GM19025 (cell line): Measurements from ENCODE around the gene NPC1L1.

Experiments
- ATAC-seq: cut with Tn5 transposase; IDR thresholded peaks from one replicate; pipeline ENCODE4 v1.9.1; 2021; ENCODE audit warnings: mild to moderate bottlenecking, low read depth, moderate library complexity; ENCODE audit not compliant: unreplicated experiment

The NPC1L1 gene

DNA sequence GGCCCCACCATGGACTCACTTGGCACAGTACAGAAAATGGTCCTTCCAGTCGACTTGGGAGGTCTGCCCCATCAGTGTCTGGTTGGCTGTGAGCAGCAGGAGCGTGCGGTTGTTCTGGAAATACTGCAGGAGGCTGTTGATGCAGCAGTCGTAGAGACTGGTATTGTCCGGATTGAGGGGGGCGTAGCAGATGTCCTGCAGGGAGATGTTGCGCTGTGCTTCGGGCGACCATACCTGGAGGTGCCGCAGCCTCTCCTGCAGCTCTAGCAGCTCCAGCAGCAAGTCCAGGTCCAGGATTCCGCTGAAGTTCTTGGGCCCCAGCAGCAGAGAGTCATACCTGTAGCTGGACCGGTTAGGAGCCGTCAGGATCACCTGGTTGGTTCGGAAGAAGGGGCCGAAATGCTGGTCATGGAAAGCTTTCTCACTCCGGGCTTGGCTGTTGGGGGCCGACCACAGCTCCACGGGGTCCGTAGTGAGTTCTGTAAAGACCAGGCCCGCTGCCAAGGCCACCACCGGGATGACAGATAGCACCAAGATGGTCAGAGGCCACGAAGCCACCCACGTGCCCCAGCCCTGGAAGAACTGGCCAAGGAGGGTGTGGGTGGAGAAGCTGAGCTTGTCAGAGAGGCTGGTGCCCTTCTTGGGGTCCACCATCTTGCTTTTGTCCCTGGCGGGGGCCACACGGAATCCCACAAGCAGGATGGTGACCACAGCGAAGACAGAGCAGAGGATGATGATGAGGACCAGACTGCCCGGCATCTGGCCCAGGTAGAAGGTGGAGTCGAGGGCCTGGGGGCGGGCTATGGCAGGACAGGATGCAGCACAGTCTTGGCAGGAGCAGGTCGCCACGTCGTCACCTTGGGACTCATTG lies 2.1 kb downstream of the NPC1L1 start:
- no peak for ATAC-seq

DNA sequence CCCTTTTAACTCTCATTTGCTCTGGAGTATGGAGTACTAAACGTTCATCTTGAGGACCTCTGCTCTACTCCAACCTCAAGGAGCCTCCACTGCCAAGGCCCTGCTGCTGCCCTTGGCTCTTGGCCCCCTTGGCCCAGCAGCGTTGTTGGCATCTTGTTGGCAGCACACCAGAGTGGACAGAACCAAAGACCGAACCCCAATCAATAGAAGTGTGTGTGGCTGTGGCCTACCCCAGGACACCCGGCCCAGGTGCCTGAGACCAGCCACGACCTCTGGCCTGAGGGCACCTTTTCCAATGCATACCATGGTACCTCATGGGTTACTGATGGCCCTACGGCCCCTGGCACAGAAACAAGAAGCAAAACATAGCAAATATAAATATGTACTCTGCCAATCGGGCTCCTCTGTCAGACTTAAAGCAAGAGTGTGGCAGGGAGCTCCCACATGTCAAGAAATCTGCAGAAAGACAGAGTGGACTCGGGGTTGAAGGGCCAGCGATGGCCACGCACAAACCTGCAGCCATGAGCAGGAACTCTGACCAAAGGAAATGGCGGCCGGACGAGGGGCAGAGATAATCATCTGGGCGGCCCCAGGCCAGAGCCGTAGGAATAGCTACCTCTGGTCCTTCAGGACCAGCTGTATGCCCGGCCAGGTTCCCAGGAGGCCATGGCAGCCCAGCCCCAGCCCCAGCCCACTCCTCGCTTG lies 2.9 kb downstream of the NPC1L1 start:
- ATAC-seq: no peak

GRCh38 chr7:44537442-44537841 lies 3.7 kb downstream of the NPC1L1 start:
- no peak for ATAC-seq

GRCh38 chr7:44536090-44536489 lies 5.0 kb downstream of the NPC1L1 start:
- no peak for ATAC-seq

DNA sequence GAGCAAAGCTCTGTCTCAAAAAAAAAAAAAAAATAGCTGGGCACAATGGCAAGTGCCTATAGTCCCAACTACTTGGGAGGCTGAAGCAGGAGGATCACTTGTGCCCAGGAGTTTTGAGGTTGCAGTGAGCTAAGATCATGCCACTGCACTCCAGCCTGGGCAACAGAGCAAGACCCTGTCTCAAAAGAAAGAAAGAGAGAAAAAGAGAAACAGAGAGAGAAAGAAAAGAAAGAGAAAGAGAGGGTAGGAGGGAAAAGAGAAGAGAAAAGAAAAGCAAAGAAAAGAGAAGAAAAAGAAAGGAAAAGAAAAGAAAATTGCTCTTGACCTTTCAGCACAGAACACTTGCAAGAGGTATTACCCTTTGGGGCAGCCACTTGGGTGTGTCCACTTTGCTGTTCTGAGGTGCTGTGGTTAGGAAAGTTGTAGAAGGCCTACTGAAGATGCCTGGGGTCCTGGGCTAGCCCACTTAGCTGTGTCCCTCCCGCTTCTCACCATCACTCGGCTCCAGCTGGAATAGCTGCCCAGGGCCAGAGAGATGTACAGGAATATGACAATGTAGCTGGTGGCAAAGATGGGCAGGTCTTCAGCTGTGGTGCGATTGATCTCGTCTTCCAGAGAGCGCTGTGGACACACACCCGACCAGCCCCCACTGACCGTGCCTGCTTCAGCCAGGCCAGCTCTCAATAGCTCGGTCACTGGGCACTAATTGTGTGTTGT lies 5.6 kb downstream of the NPC1L1 start:
- ATAC-seq: no peak

DNA sequence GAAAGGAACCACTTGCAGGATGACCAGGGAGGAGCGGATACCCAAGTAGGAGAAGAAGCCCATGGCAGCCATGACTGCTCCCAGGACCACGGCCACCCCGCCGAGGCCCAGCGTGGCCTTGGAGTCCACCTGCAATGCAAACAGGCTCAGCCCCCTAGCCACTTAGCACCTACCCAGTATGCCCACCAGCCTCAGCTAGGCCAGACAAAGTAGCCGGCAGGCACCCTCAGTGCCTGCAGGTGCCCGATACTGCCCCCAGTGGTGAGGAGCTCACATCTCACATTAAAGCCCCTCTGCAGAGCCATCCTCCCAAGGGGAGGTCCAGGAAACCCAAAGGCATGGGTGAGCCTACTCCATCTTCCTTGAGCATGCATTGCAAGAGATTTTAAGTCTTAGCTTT lies 6.6 kb downstream of the NPC1L1 start:
- no peak for ATAC-seq

GRCh38 chr7:44534087-44534486 lies 7.0 kb downstream of the NPC1L1 start:
- ATAC-seq: no peak

GRCh38 chr7:44533301-44534055 lies 7.7 kb downstream of the NPC1L1 start:
- ATAC-seq: no peak

DNA sequence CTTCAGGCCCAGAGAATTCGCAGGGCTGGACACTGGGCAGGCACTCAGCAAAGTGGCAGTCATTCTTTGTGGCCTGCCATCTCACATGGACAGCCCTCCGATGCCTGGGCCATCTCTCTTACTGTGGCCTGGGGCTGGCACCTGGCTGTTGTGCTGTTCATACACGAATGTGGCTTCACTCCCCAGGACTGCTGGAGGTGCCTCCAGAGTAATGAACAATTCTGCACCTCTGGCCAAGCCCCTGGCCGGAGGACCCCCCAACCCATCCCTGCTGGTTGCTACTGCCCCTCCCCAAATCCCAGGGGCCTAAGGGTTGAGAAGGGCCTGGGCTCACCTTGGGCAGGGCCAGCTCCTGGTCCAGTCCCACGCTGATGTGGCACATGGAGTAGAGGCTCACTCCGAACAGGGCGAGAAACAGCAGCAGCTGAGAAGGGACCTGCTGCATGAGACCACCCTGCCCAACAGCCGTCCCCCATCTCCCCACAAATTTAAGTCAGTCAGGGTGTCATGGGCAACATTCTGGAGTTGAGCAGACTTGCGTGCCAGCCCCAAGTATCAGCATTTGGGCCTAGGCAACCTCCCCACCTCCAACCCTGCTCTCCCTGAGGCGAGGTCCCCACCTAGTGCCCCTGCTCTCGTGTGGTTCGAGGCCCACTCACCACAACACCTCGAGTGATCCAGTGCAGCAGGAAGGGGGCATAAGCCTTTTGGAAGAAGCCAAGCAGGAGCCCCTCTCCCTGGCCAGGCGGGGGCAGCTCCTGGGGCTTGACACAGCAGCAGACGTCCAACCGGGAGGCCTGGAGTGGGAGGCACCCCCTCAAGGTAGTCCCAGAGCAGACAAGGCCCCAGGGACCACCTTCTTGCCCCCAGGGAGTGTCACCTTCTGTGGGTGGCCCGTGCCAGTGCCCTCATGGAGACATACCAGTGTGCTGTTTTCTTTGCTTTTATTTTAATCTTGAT lies 9.4 kb downstream of the NPC1L1 start:
- ATAC-seq: no peak

DNA sequence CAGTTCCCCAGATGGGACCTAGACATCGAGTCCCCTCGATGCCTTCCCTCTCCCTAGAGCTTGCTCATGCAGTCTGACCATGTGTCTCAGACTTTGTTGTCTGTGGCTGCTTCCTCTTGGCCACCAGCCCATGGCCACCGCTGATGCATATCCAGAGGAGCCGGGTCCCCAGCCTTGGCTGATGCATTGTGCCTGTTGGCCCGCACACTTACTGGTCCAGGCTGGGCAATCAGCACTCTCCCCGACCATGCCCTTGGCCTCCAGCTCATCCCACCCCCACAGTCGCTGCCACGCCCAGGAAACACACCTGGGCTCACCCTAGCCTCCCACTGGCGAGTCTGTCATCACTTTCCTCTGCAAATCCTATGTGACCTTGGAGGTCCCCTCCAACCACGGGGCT lies 10.1 kb downstream of the NPC1L1 start:
- no peak for ATAC-seq

GRCh38 chr7:44524811-44525388 lies 16.2 kb downstream of the NPC1L1 start:
- ATAC-seq: no peak

DNA sequence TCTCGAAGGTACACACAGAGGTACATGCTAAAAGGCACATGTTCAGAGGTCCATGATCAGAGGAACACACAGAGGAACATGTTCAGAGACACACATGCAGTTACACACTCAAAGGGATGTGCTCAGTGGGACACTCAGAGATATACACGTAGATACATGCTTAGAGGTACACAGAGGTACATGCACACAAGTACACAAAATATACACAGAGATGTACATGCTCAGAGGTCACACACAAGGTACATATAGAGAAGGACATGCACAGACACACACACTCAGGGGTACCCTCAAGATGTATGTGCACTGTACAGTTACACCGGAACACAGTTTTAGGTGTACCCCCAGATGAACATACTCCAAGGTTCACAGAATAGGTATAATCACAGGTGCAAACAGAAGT lies 18.8 kb downstream of the NPC1L1 start:
- no peak for ATAC-seq

DNA sequence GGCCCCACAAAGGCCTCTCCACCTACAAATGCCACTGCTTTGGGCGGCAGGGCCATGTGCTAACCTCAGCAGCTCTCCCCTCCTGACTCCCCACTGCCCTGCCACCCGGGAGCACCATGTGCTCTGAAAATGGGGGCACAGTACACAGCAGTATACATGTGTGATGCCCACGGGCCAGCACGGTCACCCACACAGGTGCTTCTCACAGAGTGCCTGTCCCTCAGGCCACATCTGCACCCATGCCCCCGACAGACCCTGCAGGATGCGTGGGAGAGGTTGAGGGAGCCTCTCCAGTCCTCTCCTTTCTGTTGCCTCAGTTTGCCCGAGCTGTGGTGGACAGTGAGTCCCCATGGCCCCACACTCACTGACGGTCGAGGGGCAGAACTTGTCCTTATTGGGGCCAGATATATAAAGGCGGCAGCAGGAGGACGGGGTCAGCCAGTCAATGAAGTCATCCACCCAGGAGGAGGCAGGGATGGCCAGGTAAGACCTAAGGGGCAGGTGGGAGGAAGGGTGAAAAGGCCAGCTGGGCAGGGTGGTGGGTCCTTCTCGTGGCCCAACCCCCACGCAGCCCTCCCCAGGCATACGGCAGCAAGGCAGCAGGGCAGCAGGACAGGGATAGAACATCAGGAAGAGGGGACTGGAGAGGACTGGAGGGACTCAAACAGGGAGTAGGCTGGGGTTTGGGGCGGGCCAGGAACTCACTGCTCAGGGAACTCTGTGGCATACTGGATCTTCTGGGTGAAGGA lies 19.6 kb downstream of the NPC1L1 start:
- no peak for ATAC-seq

DNA sequence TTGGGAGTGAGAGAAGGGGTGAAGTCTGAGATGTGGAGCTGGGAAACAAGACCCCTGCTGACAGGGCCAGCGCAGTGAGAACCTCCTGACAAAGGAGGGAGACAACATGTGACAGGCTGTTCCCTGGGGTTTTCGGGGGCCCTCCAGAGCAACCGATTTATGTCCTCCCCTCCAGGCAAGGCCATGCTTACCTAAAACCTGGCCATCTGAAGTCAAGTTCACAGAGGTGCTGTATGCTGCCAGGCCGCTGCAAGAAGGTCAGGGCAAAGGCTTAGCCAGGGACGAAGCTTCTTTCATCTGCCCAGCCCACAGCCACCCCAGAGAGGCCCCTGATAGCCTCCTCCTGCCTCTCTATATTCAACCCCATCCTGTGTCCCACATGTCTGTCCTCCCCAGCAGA lies 20.6 kb downstream of the NPC1L1 start:
- no peak for ATAC-seq

GRCh38 chr7:44519546-44519945 lies 21.6 kb downstream of the NPC1L1 start:
- ATAC-seq: no peak

- ATAC-seq: no peak
These were observed 22.4 kb downstream of the NPC1L1 start for GRCh38 chr7:44518761-44519160.

GRCh38 chr7:44517175-44517574 lies 24.0 kb downstream of the NPC1L1 start:
- no peak for ATAC-seq

DNA sequence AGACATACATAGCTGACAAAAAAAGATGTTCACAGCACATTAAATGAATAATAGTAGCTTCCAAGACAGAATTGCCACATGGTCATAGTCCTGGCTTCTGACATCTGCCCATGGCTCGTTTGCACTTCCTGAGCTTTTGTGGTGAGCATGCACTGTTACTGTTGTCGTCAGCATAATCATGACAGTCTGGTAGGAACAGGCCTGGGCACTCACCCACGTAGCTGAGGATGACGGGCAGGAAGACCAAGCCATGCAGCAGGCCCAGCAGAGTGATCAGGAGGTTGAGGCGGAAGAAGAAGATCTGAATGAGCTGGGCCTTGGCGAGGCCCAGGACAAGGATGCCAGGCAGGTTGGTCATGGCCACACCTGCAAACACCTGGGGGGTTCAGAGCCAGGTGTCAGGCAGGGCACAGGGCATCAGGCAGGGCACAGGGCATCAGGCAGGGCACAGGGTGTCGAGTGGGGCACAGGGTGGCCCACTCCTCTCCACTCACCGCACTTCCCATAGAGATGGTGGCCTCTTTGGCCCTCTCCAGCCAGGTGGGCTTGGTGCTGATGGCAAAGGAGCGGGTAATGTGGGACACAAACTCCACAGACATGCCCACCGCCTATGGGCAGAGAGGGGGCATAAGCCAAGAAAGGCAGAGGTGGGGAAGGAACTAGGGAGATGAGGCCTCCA lies 25.4 kb downstream of the NPC1L1 start:
- no peak for ATAC-seq
